Small intestine (tissue), 7 donors: ENCODE measurements around the gene ZNF700. TPM values are rescaled to one million over a fixed set of nuclear protein-coding genes. Genes with fewer than 3 reads are reported as not detected.

Experiments
- DNase-seq, 2 donors: peaks; one replicate each; pipeline versions ENCODE4 v3.0.0 to v3.0.0-alpha.2; 2013
- FAIRE-seq: peaks from 2 replicates; lab custom pipeline; 2012; peaks lifted over from hg19 to GRCh38; lab: Jason Lieb, UNC
- H3K27ac ChIP-seq, 3 donors: one replicate each; pipeline ENCODE4 v1.5.1; 2013; ENCODE audit warnings: low read length in 2 of 3, mild to moderate bottlenecking in 2 of 3, control low read depth in 1 of 3, inconsistent platforms in 1 of 3, low read depth in 1 of 3, moderate library complexity in 1 of 3
- H3K27me3 ChIP-seq, 3 donors: one replicate each; pipeline ENCODE4 v1.6.1; 2013; ENCODE audit warnings: low read length in 3 of 3, inconsistent platforms in 1 of 3; ENCODE audit not compliant: control insufficient read depth in 3 of 3, insufficient read depth in 3 of 3
- H3K36me3 ChIP-seq, 3 donors: one replicate each; pipeline ENCODE4 v1.6.1; 2013; ENCODE audit warnings: low read length in 3 of 3, inconsistent platforms in 1 of 3, low read depth in 1 of 3, mild to moderate bottlenecking in 1 of 3, moderate library complexity in 1 of 3; ENCODE audit not compliant: control insufficient read depth in 3 of 3, insufficient read depth in 2 of 3
- H3K4me1 ChIP-seq, 3 donors: one replicate each; pipeline ENCODE4 v1.6.1; 2013; ENCODE audit warnings: low read length in 2 of 3, inconsistent platforms in 1 of 3, low read depth in 1 of 3, mild to moderate bottlenecking in 1 of 3, moderate library complexity in 1 of 3; ENCODE audit not compliant: control insufficient read depth in 3 of 3, insufficient read depth in 2 of 3
- H3K4me3 ChIP-seq, 3 donors: one replicate each; pipeline ENCODE4 v1.5.1; 2013; ENCODE audit warnings: low read length in 3 of 3, control low read depth in 1 of 3, inconsistent platforms in 1 of 3, low read depth in 1 of 3, mild to moderate bottlenecking in 1 of 3, moderate library complexity in 1 of 3
- H3K9me3 ChIP-seq, 2 donors: one replicate each; pipeline ENCODE4 v1.6.1; 2013; ENCODE audit warnings: low read depth in 1 of 2, low read length in 1 of 2; ENCODE audit not compliant: control insufficient read depth in 2 of 2, insufficient read depth in 1 of 2
- WGBS, 3 donors: extraction: QIAGEN DNeasy Blood & Tissue Kit; methylation state at CpG; one replicate each; pipeline ENCODE4 v1.1.7; 2013; 5-methylcytosine and 5-hydroxymethylcytosine counted together
- polyA plus RNA-seq, 4 donors: library from polyadenylated mRNA; stranded (reverse) in 3 of 4; unstranded in 1 of 4; fragments of 200-250 nt in 3 of 4; fragments of 120-200 nt in 1 of 4; gene quantifications; one replicate each; pipeline versions ENCODE4 v1.2.1 to v1.2.3, GENCODE V29; 2013
- donor health status: healthy with polysubstance abuse.
- donor health status: control.
- donor health status: control.
- donor health status: Bipolar disorder and iron deficiency.
- donor health status: healthy.

Gene ZNF700
- polyA plus RNA-seq, 4 donors, result 7.3 to 24.6 (median 15.6) TPM

DNA sequence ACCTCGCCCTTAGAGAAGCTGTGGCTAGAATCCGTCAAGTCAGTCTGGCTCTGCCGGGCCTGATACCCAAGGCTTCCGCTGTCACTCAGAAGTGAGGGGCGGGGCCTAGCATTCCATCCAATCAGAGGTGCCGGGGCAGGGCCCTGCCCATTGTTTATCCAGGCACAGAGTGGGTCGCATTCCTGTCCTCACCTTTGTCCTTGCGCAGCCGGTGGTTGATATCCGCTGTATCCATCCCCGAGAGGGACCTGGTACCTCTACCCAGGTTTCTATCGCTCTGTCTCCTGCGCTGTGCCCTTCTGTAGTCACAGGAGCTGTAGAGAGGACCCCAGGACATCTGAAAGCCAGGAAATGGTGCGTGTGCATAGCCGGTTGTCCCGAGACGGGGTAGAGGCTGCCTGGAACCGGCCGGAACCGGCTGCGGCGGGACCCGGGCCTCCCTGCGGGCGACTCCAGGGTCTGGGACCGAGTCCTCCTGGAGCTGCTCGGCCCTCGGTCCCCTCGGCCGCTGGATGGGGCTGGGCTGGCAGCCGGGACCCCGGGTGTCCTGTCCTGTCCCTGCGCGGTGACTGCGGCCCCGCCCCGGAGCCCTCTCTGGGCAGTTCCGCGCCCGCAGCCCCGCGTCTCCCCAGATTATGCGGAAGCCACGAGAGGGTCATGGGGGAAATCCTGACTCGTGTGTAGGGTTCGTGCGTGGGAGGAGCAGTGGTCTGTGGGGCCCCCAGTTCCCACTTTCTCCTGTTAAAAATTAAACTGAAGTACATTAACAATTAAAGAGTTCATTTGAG lies 40.1 kb downstream of the ZNF700 start, which contains the start of gene ZNF763:
Gene ZNF763, plus strand, starts transcription at position 183 of the 788 bp plus-strand sequence. Its CDS starts 169 bp downstream, at position 352.
- Histone ChIP-seq H3K36me3 (peaks cover 0 to 7% (median 0%) of the 10 kb centered on the region in 3 donors), H3K4me3 (peak within 1 kb of the TSS; percentile 76 to 81 (median 77))
- FAIRE-seq, result no peak

DNA sequence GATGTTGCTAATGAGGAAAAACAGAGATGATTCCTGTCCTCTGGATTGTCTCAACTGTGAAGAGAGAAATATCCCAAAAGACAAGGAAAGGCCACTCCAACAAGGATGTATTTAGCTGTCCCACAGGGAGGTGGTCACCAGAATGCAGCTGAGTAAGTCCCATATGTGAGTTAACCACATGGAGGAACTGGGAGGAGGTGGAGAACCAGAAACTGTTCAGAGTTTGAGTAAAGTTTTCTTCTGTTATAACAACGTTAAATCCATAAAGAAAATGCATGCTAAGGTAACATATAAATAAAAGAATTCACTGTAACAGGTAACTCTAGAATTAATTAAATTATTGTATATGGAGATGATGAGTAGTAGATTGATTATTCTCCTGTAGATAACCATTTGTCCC lies 45.3 kb downstream of the ZNF700 start:
- no peaks in the 10 kb centered on the region for H3K27me3 ChIP-seq
- FAIRE-seq (no peak), DNase-seq (no peak)
- H3K9me3 ChIP-seq, result peaks cover 0 to 9% of the 10 kb centered on the region in 2 donors
- H3K27ac ChIP-seq, result no peak overlapping the region
- peaks cover 0 to 5% (median 0%) of the 10 kb centered on the region in 3 donors for H3K36me3 ChIP-seq
- 81 to 91% (median 86%) methylated on average over 1 of the region's 1 CpG for WGBS, 3 donors
- no peak overlapping the region for H3K4me3 ChIP-seq
- no peaks in the 10 kb centered on the region for H3K4me1 ChIP-seq

More for the DNA sequence above, 40.1 kb downstream of the ZNF700 start, which contains the start of gene ZNF763:
- Histone ChIP-seq H3K9me3 (no peaks in the 10 kb centered on the region), H3K27me3 (no peaks in the 10 kb centered on the region), H3K27ac (peak within 1 kb of the TSS; percentile 83 to 99 (median 97)), H3K4me1 (peaks cover 0 to 9% (median 0%) of the 10 kb centered on the region in 3 donors)
- DNase-seq, result peak; percentile 97
- WGBS, 3 donors, result 0% methylated on average over 43 to 47 of the region's 47 CpGs

DNA sequence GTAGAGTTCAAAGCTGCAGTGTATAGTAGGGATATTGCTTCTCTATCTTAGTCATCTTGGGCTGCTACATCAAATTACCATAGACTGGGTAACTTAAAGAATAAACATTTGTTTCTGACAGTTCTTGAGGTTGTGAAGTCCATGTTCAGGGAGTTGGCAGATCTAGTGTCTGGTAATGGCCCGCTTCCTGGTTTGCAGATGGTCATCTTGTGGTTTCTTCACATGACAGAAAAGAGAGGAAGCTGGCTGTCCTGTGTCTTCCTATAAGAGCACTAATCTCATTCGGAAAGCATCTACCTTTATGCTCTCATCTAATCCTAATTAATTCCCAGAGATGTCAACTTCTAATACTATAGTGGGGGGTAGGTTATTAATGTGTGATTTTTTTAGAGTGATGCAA lies 46.1 kb downstream of the ZNF700 start:
- peaks cover 0 to 17% of the 10 kb centered on the region in 2 donors for H3K9me3 ChIP-seq
- H3K4me3 ChIP-seq, result no peak overlapping the region
- DNase-seq (no peak), FAIRE-seq (no peak)
- peaks cover 0 to 5% (median 0%) of the 10 kb centered on the region in 3 donors for H3K36me3 ChIP-seq
- H3K27ac ChIP-seq, result no peak overlapping the region
- WGBS, 3 donors, result 89 to 90% (median 90%) methylated on average over 2 of the region's 2 CpGs
- H3K4me1 ChIP-seq, result no peaks in the 10 kb centered on the region
- no peaks in the 10 kb centered on the region for H3K27me3 ChIP-seq

DNA sequence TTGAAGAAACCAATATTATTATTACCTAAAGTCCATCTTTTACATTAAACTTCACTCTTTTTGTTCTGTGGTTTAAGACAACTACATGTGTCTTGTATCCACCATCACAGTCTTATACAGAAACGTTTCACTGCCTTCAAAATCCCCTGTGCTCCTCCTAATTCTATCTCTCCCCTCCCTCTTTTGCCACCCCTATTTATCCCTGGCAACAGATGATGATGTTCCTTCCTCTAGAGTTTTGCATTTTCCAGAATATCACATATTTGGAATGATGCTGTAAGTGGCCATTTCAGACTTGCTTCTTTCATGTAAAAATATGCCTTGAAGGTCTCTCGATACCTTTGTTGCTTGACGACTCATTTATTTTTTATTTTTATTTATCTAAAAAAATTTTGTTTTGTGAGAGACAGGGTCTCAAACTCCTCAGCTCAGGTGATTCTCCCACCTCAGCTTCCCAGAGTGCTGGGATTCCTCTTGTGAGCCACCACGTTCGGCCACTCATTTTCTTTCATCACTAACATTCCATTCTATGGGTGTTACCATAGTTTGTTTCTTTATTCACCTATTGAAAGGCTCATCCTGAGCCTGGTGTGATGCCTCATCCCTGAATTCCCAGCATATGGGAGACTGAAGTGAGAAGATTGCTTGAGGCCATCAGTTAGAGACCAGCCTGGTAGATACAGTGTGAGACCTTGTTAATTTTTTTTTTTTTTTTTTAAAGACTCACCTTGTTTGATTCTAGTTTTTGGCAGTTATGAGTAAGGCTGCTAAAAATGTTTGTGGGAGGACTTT lies 48.3 kb downstream of the ZNF700 start:
- H3K36me3 ChIP-seq, result peaks cover 0 to 11% (median 2%) of the 10 kb centered on the region in 3 donors

DNA sequence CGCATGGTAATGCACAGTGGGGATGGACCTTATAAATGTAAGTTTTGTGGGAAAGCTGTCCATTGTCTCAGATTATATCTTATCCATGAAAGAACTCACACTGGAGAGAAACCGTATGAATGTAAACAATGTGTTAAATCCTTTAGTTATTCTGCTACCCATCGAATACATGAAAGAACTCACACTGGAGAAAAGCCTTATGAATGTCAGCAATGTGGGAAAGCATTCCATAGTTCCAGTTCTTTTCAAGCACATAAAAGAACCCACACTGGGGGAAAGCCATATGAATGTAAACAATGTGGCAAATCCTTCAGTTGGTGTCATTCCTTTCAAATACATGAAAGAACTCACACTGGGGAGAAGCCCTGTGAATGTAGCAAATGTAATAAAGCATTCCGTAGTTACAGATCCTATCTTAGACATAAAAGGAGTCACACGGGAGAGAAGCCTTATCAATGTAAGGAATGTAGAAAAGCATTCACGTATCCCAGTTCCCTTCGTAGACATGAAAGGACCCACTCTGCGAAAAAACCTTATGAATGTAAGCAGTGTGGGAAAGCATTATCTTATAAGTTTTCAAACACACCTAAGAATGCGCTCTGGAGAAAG lies 53.7 kb downstream of the ZNF700 start:
- FAIRE-seq, result no peak

More for the DNA sequence above, 48.3 kb downstream of the ZNF700 start:
- FAIRE-seq (no peak), DNase-seq (no peak)
- Histone ChIP-seq H3K4me3 (no peak overlapping the region), H3K27ac (no peak overlapping the region), H3K9me3 (peaks cover 0 to 35% of the 10 kb centered on the region in 2 donors), H3K27me3 (no peaks in the 10 kb centered on the region), H3K4me1 (no peaks in the 10 kb centered on the region)
- WGBS, 3 donors, result 81 to 88% (median 87%) methylated on average over 5 of the region's 5 CpGs

DNA sequence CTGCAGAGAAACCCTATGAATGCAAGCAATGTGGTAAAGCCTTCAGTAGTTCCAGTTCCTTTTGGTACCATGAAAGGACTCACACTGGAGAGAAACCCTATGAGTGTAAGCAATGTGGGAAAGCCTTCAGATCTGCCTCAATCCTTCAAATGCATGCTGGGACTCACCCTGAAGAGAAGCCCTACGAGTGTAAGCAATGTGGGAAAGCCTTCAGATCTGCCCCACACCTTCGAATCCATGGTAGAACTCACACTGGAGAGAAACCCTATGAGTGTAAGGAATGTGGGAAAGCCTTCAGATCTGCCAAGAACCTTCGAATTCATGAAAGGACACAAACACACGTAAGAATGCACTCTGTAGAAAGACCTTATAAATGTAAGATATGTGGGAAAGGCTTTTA lies 54.6 kb downstream of the ZNF700 start:
- Histone ChIP-seq H3K36me3 (peaks cover 0 to 10% (median 2%) of the 10 kb centered on the region in 3 donors), H3K27ac (no peak overlapping the region), H3K4me3 (no peak overlapping the region), H3K27me3 (no peaks in the 10 kb centered on the region), H3K9me3 (peaks cover 4 to 75% of the 10 kb centered on the region in 2 donors), H3K4me1 (no peaks in the 10 kb centered on the region)
- DNase-seq (no peak), FAIRE-seq (no peak)
- 89 to 93% (median 93%) methylated on average over 4 of the region's 4 CpGs for WGBS, 3 donors

More for the DNA sequence above, 53.7 kb downstream of the ZNF700 start:
- Histone ChIP-seq H3K9me3 (peaks cover 4 to 78% of the 10 kb centered on the region in 2 donors), H3K36me3 (peaks cover 0 to 10% (median 2%) of the 10 kb centered on the region in 3 donors), H3K4me3 (no peak overlapping the region), H3K27ac (no peak overlapping the region), H3K27me3 (no peaks in the 10 kb centered on the region), H3K4me1 (no peaks in the 10 kb centered on the region)
- 96 to 97% (median 97%) methylated on average over 9 of the region's 9 CpGs for WGBS, 3 donors
- DNase-seq, result no peak

DNA sequence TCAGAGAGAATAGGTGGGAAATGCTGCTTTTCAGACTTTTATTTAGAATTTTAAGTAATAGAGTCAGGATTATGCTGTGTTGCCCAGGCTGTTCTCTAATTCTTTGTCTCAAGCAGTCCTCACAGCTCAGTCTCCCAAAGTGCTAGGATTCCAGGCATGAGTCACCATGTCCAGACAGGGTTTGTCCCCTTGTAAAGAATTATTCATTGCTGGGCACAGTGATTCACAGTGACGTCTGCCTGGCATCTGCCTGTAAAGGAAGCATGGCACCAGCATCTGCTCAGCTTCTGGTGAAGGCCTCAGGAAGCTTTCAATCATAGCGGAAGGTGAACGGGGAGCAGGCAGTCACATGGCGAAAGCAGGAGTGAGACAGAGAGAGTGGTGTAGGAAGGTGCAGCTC lies 57.6 kb downstream of the ZNF700 start:
- Histone ChIP-seq H3K4me1 (no peaks in the 10 kb centered on the region), H3K27ac (no peak overlapping the region), H3K4me3 (no peak overlapping the region), H3K27me3 (peaks cover 0 to 3% (median 0%) of the 10 kb centered on the region in 3 donors), H3K9me3 (peaks cover 4 to 49% of the 10 kb centered on the region in 2 donors), H3K36me3 (peaks cover 0 to 2% (median 1%) of the 10 kb centered on the region in 3 donors)
- DNase-seq, result no peak
- 89 to 90% (median 89%) methylated on average over 4 of the region's 4 CpGs for WGBS, 3 donors
- FAIRE-seq, result no peak

DNA sequence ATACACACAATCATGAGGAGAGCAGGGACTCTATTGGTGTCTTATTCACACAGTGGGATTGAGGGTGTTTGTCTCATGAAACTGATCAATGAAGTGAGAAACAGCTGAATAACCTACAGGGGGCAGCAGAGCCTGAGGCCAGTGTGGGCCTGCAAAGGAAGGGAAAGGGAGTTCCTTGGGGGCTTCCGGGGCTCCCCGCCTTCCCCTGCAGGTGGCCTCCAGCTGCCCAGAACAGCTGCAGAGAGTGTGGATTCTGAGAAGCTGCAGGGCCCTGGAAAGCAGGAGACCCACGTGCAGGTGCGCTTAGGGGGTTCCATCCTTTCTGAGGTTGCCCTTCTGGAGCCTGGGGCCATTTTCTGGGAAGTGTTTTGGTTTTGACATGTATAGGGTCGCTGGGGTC lies 60.1 kb downstream of the ZNF700 start:
- no peak for FAIRE-seq
- 31 to 41% (median 38%) methylated on average over 5 of the region's 5 CpGs for WGBS, 3 donors
- Histone ChIP-seq H3K36me3 (no peaks in the 10 kb centered on the region), H3K4me1 (peaks cover 0 to 4% (median 0%) of the 10 kb centered on the region in 3 donors), H3K9me3 (peaks cover 2 to 28% of the 10 kb centered on the region in 2 donors), H3K27me3 (peaks cover 0 to 3% (median 0%) of the 10 kb centered on the region in 3 donors), H3K27ac (no peak overlapping the region), H3K4me3 (no peak overlapping the region)
- DNase-seq, result no peak
